Measurements from ENCODE around the gene DNAH9.

DNAH9 gene

GRCh38 chr17:11692688-11693087 is 94.4 kb downstream of the DNAH9 start:
- no peak for TF ChIP-seq SPI1 (IDR thresholded peaks at IDR 0.05; ENCODE audit: low read depth, low read length)
- no peak for TF ChIP-seq TAF1 (IDR thresholded peaks at IDR 0.05; ENCODE audit: low read depth, low read length)
- no peak for TF ChIP-seq POLR2AphosphoS5 (IDR thresholded peaks at IDR 0.05; ENCODE audit: low read depth, low read length)
- no peak for TF ChIP-seq POLR2A (IDR thresholded peaks at IDR 0.05; ENCODE audit: low read depth, low read length)
- no peak for FAIRE-seq

GRCh38 chr17:11693284-11693683 is 95.0 kb downstream of the DNAH9 start:
- TF ChIP-seq POU2F2 (IDR thresholded peaks at IDR 0.05; ENCODE audit: low read depth, low read length): no peak
- TF ChIP-seq POLR2AphosphoS5 (IDR thresholded peaks at IDR 0.05; ENCODE audit: low read depth, low read length): no peak
- no peak for TF ChIP-seq POLR2A (IDR thresholded peaks at IDR 0.05; ENCODE audit: low read depth, low read length)
- TF ChIP-seq SPI1 (IDR thresholded peaks at IDR 0.05; ENCODE audit: low read depth, low read length): no peak
- TF ChIP-seq TAF1 (IDR thresholded peaks at IDR 0.05; ENCODE audit: low read depth, low read length): no peak
- TF ChIP-seq PAX5 (IDR thresholded peaks at IDR 0.05; ENCODE audit: insufficient read depth, low read length, severe bottlenecking): no peak
- FAIRE-seq (no peak), DNase-seq (ENCODE audit: insufficient read length, low spot score) (no peak)

More at GRCh38 chr17:11692688-11693087, 94.4 kb downstream of the DNAH9 start:
- DNase-seq (ENCODE audit: insufficient read length, low spot score): no peak

GRCh38 chr17:11700668-11701067 is 102.4 kb downstream of the DNAH9 start:
- TF ChIP-seq POU2F2 (IDR thresholded peaks at IDR 0.05; ENCODE audit: low read depth, low read length) (no peak), TAF1 (IDR thresholded peaks at IDR 0.05; ENCODE audit: low read depth, low read length) (no peak), POLR2AphosphoS5 (IDR thresholded peaks at IDR 0.05; ENCODE audit: low read depth, low read length) (no peak), POLR2A (IDR thresholded peaks at IDR 0.05; ENCODE audit: low read depth, low read length) (no peak), SPI1 (IDR thresholded peaks at IDR 0.05; ENCODE audit: low read depth, low read length) (no peak), PAX5 (IDR thresholded peaks at IDR 0.05; ENCODE audit: insufficient read depth, low read length, severe bottlenecking) (no peak)
- no peak for FAIRE-seq

GRCh38 chr17:11701911-11702310 is 103.6 kb downstream of the DNAH9 start:
- FAIRE-seq: no peak
- TF ChIP-seq SPI1 (IDR thresholded peaks at IDR 0.05; ENCODE audit: low read depth, low read length) (no peak), TAF1 (IDR thresholded peaks at IDR 0.05; ENCODE audit: low read depth, low read length) (no peak), POU2F2 (IDR thresholded peaks at IDR 0.05; ENCODE audit: low read depth, low read length) (no peak), POLR2A (IDR thresholded peaks at IDR 0.05; ENCODE audit: low read depth, low read length) (no peak), PAX5 (IDR thresholded peaks at IDR 0.05; ENCODE audit: insufficient read depth, low read length, severe bottlenecking) (no peak), POLR2AphosphoS5 (IDR thresholded peaks at IDR 0.05; ENCODE audit: low read depth, low read length) (no peak)
- DNase-seq (ENCODE audit: insufficient read length, low spot score): no peak

More at GRCh38 chr17:11700668-11701067, 102.4 kb downstream of the DNAH9 start:
- DNase-seq (ENCODE audit: insufficient read length, low spot score): no peak

GRCh38 chr17:11704041-11704440 is 105.8 kb downstream of the DNAH9 start:
- DNase-seq (ENCODE audit: insufficient read length, low spot score) (no peak), FAIRE-seq (no peak)
- TF ChIP-seq PAX5 (IDR thresholded peaks at IDR 0.05; ENCODE audit: insufficient read depth, low read length, severe bottlenecking): no peak

- no peak for DNase-seq (ENCODE audit: insufficient read length, low spot score)
- TF ChIP-seq POLR2AphosphoS5 (IDR thresholded peaks at IDR 0.05; ENCODE audit: low read depth, low read length) (no peak), SPI1 (IDR thresholded peaks at IDR 0.05; ENCODE audit: low read depth, low read length) (no peak), POLR2A (IDR thresholded peaks at IDR 0.05; ENCODE audit: low read depth, low read length) (no peak), POU2F2 (IDR thresholded peaks at IDR 0.05; ENCODE audit: low read depth, low read length) (no peak), TAF1 (IDR thresholded peaks at IDR 0.05; ENCODE audit: low read depth, low read length) (no peak), PAX5 (IDR thresholded peaks at IDR 0.05; ENCODE audit: insufficient read depth, low read length, severe bottlenecking) (no peak)
- no peak for FAIRE-seq
Observed at GRCh38 chr17:11705111-11705510, 106.8 kb downstream of the DNAH9 start.

- FAIRE-seq: no peak
- no peak for TF ChIP-seq SPI1 (IDR thresholded peaks at IDR 0.05; ENCODE audit: low read depth, low read length)
- no peak for TF ChIP-seq POLR2AphosphoS5 (IDR thresholded peaks at IDR 0.05; ENCODE audit: low read depth, low read length)
- no peak for TF ChIP-seq POLR2A (IDR thresholded peaks at IDR 0.05; ENCODE audit: low read depth, low read length)
- TF ChIP-seq TAF1 (IDR thresholded peaks at IDR 0.05; ENCODE audit: low read depth, low read length): no peak
- no peak for TF ChIP-seq POU2F2 (IDR thresholded peaks at IDR 0.05; ENCODE audit: low read depth, low read length)
- TF ChIP-seq PAX5 (IDR thresholded peaks at IDR 0.05; ENCODE audit: insufficient read depth, low read length, severe bottlenecking): no peak
- DNase-seq (ENCODE audit: insufficient read length, low spot score): no peak
Observed at GRCh38 chr17:11707586-11707985, 109.3 kb downstream of the DNAH9 start.

- no peak for FAIRE-seq
- no peak for TF ChIP-seq POLR2AphosphoS5 (IDR thresholded peaks at IDR 0.05; ENCODE audit: low read depth, low read length)
- TF ChIP-seq TAF1 (IDR thresholded peaks at IDR 0.05; ENCODE audit: low read depth, low read length): no peak
- no peak for DNase-seq (ENCODE audit: insufficient read length, low spot score)
Observed at GRCh38 chr17:11712456-11712855, 114.2 kb downstream of the DNAH9 start.

GRCh38 chr17:11719203-11719602 is 120.9 kb downstream of the DNAH9 start:
- TF ChIP-seq PAX5 (IDR thresholded peaks at IDR 0.05; ENCODE audit: insufficient read depth, low read length, severe bottlenecking) (no peak), POLR2AphosphoS5 (IDR thresholded peaks at IDR 0.05; ENCODE audit: low read depth, low read length) (no peak), POU2F2 (IDR thresholded peaks at IDR 0.05; ENCODE audit: low read depth, low read length) (no peak), POLR2A (IDR thresholded peaks at IDR 0.05; ENCODE audit: low read depth, low read length) (no peak), SPI1 (IDR thresholded peaks at IDR 0.05; ENCODE audit: low read depth, low read length) (no peak), TAF1 (IDR thresholded peaks at IDR 0.05; ENCODE audit: low read depth, low read length) (no peak)
- FAIRE-seq (no peak), DNase-seq (ENCODE audit: insufficient read length, low spot score) (no peak)

GRCh38 chr17:11719856-11720255 is 121.6 kb downstream of the DNAH9 start:
- TF ChIP-seq PAX5 (IDR thresholded peaks at IDR 0.05; ENCODE audit: insufficient read depth, low read length, severe bottlenecking) (no peak), POU2F2 (IDR thresholded peaks at IDR 0.05; ENCODE audit: low read depth, low read length) (no peak), SPI1 (IDR thresholded peaks at IDR 0.05; ENCODE audit: low read depth, low read length) (no peak), POLR2A (IDR thresholded peaks at IDR 0.05; ENCODE audit: low read depth, low read length) (no peak), TAF1 (IDR thresholded peaks at IDR 0.05; ENCODE audit: low read depth, low read length) (no peak), POLR2AphosphoS5 (IDR thresholded peaks at IDR 0.05; ENCODE audit: low read depth, low read length) (no peak)
- DNase-seq (ENCODE audit: insufficient read length, low spot score): no peak
- no peak for FAIRE-seq

Measured in GM12891 (cell line).